Tongue (tissue), 3 donors: ENCODE data around the gene API5. TPM values are rescaled to one million over a fixed set of nuclear protein-coding genes. Genes with fewer than 3 reads are reported as not detected.

Source experiments
- DNase-seq: peaks from one replicate; pipeline ENCODE4 v3.0.0-alpha.2; 2015
- small RNA-seq: library from RNA; depleted of rRNA; stranded (forward); fragments of <200 nt; gene quantifications from one replicate; pipeline ENCODE3, GENCODE V24; 2014; ENCODE audit warnings: low replicate concordance
- total RNA-seq: library from RNA; depleted of rRNA; stranded (reverse); fragments of >200 nt; gene quantifications from one replicate; pipeline ENCODE4 v1.2.3, GENCODE V29; 2014

Gene API5
- total RNA-seq, 1 donor from 2014 or later: 126 TPM

DNA sequence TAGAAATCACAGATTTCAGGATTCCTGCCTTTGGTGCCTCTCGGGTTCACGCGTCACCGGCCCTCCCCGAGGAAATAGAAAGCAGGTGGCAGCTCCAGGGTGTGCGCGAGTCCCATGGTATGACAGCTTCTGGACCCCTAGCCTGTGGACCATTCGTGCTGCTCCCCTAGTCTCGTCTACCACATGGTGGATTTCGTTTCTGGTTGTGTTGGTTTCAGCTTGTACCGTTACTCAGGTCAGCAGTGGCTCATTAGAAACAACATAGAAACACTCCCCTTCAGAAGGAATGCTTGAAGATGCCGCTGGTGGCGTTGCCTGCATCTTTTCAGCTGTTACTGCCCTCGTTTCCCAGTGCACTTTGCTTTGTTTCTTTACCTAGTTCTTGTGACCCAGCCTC, 47.6 kb downstream of the API5 start:
- peak; percentile 48 for DNase-seq

DNA sequence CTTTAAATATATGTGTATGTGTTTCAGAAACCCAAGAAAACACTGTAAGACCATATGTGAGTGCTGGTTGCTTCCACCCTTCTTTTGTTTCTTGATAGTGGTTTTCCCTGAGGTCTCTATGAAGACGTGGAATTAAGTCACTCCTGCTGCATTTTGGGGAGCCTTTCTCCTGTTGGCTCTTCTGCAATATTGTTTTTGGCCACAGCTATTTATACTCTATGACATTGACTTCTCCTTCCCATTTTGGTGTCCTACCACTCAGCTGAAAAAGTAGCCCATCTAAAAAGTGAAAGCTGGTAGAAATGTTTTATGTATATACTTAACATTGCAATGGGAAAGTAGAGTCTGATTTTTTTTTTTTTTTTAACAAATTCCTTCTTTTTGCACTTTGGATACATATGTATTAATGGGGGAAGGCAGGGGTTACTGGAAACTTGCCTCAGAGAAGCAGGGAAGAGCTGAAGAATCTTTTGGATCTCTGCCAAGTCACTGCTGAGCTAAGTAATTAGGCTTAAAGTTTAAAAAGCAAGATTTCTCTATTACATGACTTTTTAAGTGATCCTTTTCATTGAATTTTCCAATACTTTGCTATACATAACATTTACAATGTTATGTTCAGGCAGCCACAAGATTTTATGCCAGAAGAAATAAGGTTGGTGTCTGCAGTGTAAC, 48.7 kb downstream of the API5 start:
- DNase-seq: peak; percentile 32

DNA sequence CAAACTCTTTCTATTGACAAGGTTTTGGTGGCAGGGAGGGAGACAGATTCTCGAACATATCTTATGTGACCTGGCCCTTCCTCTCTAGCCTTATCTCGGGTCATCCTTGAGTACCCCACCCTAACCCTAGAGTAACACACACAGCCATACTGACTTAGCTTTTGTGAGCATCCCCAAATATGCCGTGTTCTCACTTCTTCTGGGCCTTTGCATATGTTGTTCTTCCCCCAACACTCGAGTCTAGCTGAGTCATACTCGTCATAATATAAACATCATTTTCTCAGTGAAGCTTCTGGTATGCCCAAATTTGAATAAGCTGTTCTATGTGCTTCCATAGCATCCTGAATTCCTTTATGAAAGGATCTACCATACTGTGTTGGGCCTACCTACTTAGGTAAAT, 54.9 kb downstream of the API5 start:
- no peak for DNase-seq

DNA sequence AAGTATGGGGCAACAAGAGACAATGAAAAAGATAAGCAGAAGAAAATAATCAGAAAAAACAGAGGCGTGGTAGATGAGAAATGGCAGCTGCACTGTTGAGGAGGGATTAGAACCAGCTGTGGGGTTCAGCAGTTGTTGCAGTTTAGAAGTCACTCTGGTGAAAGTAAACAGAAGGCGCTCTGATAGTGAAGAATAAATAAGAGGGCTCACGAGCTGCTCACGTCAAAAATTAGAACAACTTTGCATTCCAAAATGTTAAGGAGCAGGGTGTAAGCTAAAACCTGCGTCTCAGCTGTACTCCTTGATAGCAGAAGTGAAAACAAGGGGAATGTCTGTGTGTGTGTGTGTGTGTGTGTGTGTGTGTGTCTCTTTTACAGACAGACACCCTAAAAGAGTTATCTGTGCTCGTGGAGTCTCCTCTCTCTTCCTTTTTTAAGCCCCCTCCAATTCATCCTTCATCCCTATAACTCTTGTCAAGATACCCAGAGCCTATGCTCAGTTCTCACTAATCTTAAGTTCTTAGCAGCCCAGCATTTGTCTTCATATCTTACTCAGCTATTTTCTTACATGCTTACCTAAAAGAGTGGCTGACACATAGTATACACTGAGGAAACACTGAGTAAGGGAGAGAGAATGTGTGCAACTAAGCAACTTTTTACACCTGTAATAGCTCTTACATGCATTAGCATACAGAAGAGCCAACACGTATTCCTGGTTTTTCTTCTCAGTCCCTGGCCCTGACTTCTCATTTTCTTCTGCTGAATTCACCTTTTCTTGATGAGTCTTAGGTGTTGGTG, 55.8 kb downstream of the API5 start:
- DNase-seq: peak; percentile 79

DNA sequence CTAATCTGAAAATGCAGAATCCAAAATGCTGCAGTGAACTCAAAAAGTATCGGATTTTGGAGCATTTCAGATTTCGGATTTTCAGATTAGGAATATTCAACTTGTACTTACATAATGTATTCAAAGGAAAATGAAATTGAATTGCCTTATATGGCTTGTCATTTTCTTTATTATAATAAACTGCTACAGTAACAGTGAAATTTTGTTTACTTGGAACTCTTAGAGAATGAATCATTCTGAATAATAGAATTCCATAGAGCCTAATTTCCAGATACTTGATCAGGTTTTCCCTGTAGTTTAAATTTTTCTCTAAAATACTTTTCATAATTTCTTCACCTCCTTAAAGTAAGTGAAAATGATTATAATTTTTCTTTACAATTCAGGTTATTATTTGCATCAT, 64.3 kb downstream of the API5 start:
- no peak for DNase-seq

DNA sequence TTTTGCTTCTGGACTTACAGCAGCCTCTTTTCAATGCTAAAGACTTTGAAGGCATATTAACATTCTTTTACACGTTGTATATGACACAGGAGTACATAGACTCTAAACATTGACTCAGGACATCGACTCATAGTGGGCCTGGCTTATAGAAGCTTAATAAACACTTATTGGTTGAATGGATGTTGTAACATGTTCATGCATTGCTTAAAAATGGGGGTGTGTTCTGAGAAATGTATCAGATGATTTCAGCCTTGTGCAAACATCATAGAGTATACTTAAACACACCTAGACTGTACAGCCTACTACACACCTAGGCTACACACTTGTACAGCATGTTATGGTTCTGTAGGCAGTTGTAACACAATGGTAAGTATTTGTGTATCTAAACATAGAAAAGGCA, 64.8 kb downstream of the API5 start:
- peak; percentile 4 for DNase-seq

DNA sequence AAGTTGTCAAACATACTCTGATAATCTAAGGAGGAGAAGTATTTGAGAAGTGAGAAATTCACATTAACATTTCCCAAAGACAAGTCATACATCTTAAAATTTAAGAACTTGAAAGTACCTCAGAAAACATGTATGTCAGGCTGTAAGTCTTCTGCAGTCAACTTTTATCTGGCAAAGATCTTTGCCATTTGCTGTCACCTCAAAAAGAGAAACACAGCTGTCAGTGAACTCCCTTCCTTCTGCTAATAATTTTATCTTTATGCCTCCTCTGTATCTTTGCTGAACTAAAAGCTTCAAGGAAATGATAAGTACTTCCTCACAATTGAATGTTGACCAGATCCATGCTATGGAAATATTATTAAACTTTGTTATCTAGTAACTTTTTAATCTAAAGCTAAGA, 65.6 kb downstream of the API5 start:
- no peak for DNase-seq

DNA sequence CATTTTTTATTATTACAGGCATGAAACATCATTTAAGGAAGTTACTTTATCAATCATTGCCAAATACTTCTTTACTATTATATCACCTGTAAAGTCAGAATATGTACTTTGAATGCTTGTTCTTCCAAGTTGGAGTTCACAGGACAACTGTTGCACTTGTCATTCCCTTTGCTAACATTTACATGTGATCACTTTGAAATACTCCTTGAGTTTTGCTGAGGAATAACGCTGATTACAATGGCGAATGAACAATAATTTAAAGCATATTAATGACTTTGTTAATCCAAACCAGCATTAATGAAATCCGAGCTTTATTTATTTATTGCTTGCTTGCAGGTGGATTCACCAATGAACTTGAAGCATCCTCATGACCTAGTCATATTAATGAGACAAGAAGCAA, 67.1 kb downstream of the API5 start:
- no peak for DNase-seq

DNA sequence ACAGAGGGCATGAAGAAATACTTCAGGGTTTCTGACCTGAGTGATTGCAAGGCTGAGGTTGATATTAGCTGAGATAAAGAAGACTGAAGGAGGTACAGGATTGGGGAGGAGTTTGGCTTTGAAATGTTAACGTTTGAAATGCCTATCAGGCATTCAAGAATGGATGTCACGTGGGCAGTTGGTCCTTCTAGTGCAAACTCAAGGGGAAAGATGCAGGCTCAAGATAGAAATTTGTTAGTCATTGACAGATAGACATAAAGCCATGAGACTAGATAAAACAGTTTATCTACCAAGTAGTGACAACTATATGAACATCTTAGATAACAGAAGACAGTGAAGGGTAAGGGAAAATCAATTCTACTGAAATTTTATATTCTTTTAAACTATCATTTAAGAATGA, 70.0 kb downstream of the API5 start:
- no peak for DNase-seq

DNA sequence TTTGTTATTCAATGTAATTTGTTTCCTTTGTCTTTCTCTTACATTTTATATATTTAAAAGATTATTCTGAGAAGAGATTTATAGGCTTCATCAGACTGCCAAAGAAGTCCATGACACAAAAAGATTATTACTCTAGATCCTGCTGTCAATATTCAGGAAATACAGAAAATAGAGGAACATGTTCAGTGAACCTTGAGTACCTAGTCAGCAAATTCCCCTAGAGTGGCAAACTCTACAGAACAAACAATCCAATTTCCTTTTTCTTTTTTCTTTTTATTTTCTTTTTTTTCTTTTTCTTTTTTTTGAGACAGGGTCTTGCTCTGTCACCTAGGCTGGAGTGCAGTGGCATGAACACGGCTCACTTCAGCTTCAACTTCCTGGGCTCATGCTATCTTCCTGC, 70.8 kb downstream of the API5 start:
- DNase-seq: no peak

DNA sequence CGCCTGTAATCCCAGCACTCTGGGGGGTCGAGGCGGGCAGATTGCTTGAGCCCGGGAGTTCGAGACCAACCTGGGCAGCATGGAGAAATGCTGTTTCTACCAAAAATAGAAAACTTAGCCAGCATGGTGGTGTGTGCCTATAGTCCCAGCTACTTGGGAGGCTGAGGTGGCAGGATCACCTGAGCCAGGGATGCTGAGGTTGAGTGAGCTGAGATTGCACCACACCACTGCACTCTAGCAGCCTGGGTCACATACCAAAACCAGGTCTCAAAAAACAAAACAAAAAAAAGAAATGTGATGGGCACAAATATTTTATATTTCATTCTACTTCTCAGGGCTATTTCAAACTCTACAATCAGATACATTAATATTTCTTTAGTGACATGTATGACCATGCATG, 72.6 kb downstream of the API5 start:
- DNase-seq: no peak

DNA sequence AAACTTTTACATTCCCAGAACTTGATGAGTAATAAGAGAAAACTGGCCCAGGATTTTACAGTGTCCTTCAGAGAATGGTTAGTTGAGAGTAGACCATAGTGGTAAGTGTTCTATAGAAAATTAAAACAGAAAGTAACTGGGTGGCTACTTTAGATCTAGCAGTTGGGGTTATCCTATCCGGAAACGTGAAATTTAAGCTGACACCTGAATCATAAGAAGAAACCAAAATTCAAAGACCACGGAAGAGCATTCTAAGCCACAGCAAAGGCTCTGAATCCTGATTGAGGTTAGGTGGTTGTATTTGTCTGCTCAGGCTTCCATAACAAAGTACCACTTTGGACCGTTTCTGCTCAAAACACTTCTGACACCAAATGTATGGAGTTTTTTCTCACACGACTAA, 80.9 kb downstream of the API5 start:
- DNase-seq: no peak

DNA sequence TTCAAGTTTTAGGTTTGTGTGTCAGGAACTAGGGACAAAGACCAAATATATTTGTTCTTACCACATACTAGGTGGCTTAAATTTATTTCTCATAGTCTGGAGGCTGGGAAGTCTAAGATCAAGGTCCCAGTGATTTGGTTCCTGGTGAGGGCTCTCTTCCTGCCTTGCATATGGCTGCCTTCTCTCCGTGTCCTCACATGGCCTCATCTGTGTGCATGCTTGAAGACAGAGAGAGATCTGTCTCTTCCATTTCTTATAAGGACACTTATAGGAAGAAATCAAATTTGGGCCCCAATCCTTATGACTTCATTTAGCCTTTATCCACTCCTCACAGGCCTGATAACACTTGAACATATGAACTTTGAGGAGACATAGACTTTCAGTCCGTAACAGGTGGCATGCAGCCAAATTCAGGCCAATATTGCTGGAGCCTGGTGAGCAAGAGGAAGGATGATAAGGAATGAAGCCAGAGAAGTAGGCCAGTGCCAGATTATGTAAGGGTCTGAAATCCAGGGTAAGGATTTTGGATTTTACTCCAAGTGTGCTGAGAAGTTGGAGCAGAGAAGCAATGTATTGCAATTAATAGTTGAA, 82.1 kb downstream of the API5 start:
- peak; percentile 3 for DNase-seq

Small RNA genes within 50 kb of the gene (small RNA-seq; reads per million reads assigned to genes)
- not detected for gene RF00019

Other genes with a start within 250 kb of the API5 start
- gene TTC17, start 46.9 kb downstream of the API5 start, total RNA-seq: 127 TPM